HCT116 (cell line): Measurements from ENCODE around the gene TNRC6B.

Experiments
- CEBPB ChIP-seq: IDR thresholded peaks from 2 replicates; pipeline ENCODE4 v1.6.1; 2012; ENCODE audit warnings: low read depth
- ELF1 ChIP-seq: IDR thresholded peaks from 2 replicates; pipeline ENCODE4 v1.6.1; 2012; ENCODE audit warnings: low read depth, borderline replicate concordance
- POLR2A ChIP-seq: IDR thresholded peaks from 2 replicates; pipeline ENCODE4 v1.7.0; 2011; ENCODE audit warnings: borderline replicate concordance; ENCODE audit not compliant: insufficient read depth, insufficient read length; ENCODE audit errors: extremely low read depth
- POLR2AphosphoS5 ChIP-seq: IDR thresholded peaks from 2 replicates; pipeline ENCODE4 v1.6.1; 2011; ENCODE audit warnings: mild to moderate bottlenecking, low read depth, low read length, moderate library complexity
- SRF ChIP-seq: IDR thresholded peaks from 2 replicates; pipeline ENCODE4 v1.6.1; 2012; ENCODE audit warnings: low read depth
- TCF7L2 ChIP-seq: IDR thresholded peaks from 2 replicates; pipeline ENCODE4 v1.7.0; 2011; ENCODE audit warnings: borderline replicate concordance, inconsistent platforms; ENCODE audit not compliant: insufficient read depth, insufficient read length; ENCODE audit errors: extremely low read depth
- YY1 ChIP-seq: IDR thresholded peaks from 2 replicates; pipeline ENCODE4 v1.6.1; 2011; ENCODE audit warnings: low read length, low read depth, moderate library complexity, mild to moderate bottlenecking; ENCODE audit not compliant: insufficient replicate concordance; ENCODE audit errors: extremely low read depth
- TF ChIP-seq, protein P1 (sequence below), 3 experiments: fragments of 200-600 bp in 1 of 3; sonication (generic) in 1 of 3; IDR thresholded peaks in 2 of 3; conservative IDR thresholded peaks in 1 of 3; 2 replicates each; pipeline ENCODE4 v1.5.1; 2012 to 2017; ENCODE audit warnings: low read depth in 2 of 3, low read length in 2 of 3, antibody characterized with exemption in 1 of 3, borderline replicate concordance in 1 of 3, control low read depth in 1 of 3, mild to moderate bottlenecking in 1 of 3, mixed read lengths in 1 of 3, mixed run types in 1 of 3, moderate library complexity in 1 of 3; ENCODE audit not compliant: insufficient read depth in 1 of 3
- TF ChIP-seq, protein P2 (sequence below): IDR thresholded peaks from 2 replicates; pipeline ENCODE4 v1.6.1; 2012

GRCh38 chr22:40290516-40290915, 112.8 kb downstream of the TNRC6B start:
- TF ChIP-seq, protein P1, sequence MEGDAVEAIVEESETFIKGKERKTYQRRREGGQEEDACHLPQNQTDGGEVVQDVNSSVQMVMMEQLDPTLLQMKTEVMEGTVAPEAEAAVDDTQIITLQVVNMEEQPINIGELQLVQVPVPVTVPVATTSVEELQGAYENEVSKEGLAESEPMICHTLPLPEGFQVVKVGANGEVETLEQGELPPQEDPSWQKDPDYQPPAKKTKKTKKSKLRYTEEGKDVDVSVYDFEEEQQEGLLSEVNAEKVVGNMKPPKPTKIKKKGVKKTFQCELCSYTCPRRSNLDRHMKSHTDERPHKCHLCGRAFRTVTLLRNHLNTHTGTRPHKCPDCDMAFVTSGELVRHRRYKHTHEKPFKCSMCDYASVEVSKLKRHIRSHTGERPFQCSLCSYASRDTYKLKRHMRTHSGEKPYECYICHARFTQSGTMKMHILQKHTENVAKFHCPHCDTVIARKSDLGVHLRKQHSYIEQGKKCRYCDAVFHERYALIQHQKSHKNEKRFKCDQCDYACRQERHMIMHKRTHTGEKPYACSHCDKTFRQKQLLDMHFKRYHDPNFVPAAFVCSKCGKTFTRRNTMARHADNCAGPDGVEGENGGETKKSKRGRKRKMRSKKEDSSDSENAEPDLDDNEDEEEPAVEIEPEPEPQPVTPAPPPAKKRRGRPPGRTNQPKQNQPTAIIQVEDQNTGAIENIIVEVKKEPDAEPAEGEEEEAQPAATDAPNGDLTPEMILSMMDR (IDR thresholded peaks at IDR 0.05 in 2 of 3, conservative IDR thresholded peaks at IDR 0.05 in 1 of 3; ENCODE audit: borderline replicate concordance in 1 of 3, insufficient read depth in 1 of 3, low read depth in 2 of 3, low read length in 2 of 3): no peak
- no peak for TF ChIP-seq SRF
- no peak for TF ChIP-seq TCF7L2
- TF ChIP-seq ELF1: no peak
- TF ChIP-seq, protein P2, sequence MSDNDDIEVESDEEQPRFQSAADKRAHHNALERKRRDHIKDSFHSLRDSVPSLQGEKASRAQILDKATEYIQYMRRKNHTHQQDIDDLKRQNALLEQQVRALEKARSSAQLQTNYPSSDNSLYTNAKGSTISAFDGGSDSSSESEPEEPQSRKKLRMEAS: no peak
- TF ChIP-seq CEBPB: no peak
- TF ChIP-seq POLR2A: no peak
- TF ChIP-seq YY1: no peak
- TF ChIP-seq POLR2AphosphoS5: no peak
